Measurements from ENCODE around the gene IL20RB.

- TF ChIP-seq EZH2 (IDR thresholded peaks at IDR 0.05) = no peak
- no peak for TF ChIP-seq POLR2AphosphoS5 (IDR thresholded peaks at IDR 0.05; ENCODE audit: borderline replicate concordance, low read depth, low read length)
- TF ChIP-seq FOXP2 (optimal IDR thresholded peaks at IDR 0.05; ENCODE audit: control extremely low read depth, extremely low read length, insufficient read depth) = no peak
Observed at GRCh38 chr3:137039570-137039969, 81.8 kb downstream of the IL20RB start.
